OCI-LY1 (cell line): ENCODE measurements around the gene USP54.

Experiments used
- CTCF ChIP-seq: fragments of 200-600 bp; sonication (generic), shearing (Covaris generic); IDR thresholded peaks from 2 replicates; pipeline ENCODE4 v1.5.1; 2017; ENCODE audit warnings: mild to moderate bottlenecking, antibody characterized with exemption, low read length, moderate library complexity, mixed read lengths
- EZH2 ChIP-seq: fragments of 200-600 bp; sonication (generic), shearing (Covaris generic); IDR thresholded peaks from 2 replicates; pipeline ENCODE4 v1.8.0; 2017; ENCODE audit warnings: borderline replicate concordance, mixed run types, mild to moderate bottlenecking, antibody characterized with exemption, low read length, moderate library complexity, mixed read lengths

GRCh38 chr10:73497623-73498022, 93.5 kb downstream of the USP54 start:
- TF ChIP-seq CTCF (no peak), EZH2 (no peak)
